ENCODE data around the gene KRT8.

Gene KRT8

DNA sequence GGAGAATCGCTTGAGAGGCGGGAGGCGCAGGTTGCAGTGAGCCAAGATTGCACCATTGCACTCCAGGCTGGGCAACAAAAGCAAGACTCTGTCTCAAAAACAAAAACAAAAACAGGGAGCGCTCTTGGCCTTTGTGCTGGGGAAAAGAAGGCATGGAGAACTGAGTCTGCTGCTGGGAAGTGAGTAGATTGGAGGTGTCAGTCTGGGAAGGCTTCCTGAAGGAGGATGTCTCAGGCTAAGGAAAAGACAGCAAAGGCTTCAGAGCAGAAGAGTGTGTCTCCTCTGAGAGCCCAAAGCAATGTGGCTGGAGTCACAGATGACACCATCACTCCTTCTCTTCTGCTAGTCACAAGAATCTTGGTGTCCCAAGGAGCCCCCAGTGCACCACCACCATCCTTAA lies 23.1 kb upstream of the KRT8 start:
- no peak for DNase-seq (ENCODE audit: low read depth in 1 of 2, low spot score in 1 of 2)
- Histone ChIP-seq H3K4me3 (replicated peaks; ENCODE audit: insufficient read depth, low read length) (no peak overlapping the region), H3K27me3 (ENCODE audit: insufficient read depth, poor library complexity, severe bottlenecking) (no peaks in the 10 kb centered on the region), H3K27ac (replicated peaks) (no peak overlapping the region)
- TF ChIP-seq GABPA (IDR thresholded peaks at IDR 0.05; ENCODE audit: low read depth), result no peak
- no peak for TF ChIP-seq POLR2AphosphoS5 (IDR thresholded peaks at IDR 0.05; ENCODE audit: low read depth)
- no peak for TF ChIP-seq SPI1 (IDR thresholded peaks at IDR 0.05; ENCODE audit: borderline replicate concordance, low read depth)
- TF ChIP-seq, protein P1, sequence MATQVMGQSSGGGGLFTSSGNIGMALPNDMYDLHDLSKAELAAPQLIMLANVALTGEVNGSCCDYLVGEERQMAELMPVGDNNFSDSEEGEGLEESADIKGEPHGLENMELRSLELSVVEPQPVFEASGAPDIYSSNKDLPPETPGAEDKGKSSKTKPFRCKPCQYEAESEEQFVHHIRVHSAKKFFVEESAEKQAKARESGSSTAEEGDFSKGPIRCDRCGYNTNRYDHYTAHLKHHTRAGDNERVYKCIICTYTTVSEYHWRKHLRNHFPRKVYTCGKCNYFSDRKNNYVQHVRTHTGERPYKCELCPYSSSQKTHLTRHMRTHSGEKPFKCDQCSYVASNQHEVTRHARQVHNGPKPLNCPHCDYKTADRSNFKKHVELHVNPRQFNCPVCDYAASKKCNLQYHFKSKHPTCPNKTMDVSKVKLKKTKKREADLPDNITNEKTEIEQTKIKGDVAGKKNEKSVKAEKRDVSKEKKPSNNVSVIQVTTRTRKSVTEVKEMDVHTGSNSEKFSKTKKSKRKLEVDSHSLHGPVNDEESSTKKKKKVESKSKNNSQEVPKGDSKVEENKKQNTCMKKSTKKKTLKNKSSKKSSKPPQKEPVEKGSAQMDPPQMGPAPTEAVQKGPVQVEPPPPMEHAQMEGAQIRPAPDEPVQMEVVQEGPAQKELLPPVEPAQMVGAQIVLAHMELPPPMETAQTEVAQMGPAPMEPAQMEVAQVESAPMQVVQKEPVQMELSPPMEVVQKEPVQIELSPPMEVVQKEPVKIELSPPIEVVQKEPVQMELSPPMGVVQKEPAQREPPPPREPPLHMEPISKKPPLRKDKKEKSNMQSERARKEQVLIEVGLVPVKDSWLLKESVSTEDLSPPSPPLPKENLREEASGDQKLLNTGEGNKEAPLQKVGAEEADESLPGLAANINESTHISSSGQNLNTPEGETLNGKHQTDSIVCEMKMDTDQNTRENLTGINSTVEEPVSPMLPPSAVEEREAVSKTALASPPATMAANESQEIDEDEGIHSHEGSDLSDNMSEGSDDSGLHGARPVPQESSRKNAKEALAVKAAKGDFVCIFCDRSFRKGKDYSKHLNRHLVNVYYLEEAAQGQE (IDR thresholded peaks at IDR 0.05; ENCODE audit: insufficient replicate concordance, low read depth), result no peak
- TF ChIP-seq, protein P2, sequence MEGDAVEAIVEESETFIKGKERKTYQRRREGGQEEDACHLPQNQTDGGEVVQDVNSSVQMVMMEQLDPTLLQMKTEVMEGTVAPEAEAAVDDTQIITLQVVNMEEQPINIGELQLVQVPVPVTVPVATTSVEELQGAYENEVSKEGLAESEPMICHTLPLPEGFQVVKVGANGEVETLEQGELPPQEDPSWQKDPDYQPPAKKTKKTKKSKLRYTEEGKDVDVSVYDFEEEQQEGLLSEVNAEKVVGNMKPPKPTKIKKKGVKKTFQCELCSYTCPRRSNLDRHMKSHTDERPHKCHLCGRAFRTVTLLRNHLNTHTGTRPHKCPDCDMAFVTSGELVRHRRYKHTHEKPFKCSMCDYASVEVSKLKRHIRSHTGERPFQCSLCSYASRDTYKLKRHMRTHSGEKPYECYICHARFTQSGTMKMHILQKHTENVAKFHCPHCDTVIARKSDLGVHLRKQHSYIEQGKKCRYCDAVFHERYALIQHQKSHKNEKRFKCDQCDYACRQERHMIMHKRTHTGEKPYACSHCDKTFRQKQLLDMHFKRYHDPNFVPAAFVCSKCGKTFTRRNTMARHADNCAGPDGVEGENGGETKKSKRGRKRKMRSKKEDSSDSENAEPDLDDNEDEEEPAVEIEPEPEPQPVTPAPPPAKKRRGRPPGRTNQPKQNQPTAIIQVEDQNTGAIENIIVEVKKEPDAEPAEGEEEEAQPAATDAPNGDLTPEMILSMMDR (IDR thresholded peaks at IDR 0.05; ENCODE audit: insufficient read depth, low read length), result no peak

DNA sequence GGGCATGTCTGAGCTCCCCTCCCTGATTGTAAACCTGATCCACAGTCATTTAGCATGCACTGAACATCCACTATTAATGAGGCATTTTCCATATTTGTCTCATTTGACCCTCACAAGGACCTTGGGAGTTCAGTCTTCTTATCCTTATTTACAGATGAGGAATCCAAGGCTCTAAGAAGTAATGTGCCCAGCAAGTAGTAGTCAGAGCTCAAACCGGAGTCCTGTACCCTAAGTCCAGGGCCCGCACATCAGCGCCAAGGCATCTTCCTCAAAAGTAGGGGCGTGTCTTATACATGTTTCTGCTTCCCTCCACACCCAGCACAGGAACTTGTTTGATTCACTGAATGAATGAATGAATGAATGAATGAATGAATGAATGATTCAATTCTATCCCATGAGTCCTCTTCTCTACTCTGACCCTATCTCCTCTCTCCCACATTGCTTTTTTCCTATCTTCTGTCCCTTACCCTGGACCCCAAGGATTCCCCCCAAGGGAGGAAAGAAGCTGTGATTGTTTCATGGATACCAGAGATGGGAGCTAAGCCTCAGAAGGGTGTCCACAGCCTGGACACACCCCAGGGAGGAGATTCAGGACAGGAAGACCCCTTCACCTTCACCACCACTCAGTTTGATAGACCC lies 21.8 kb upstream of the KRT8 start:
- no peak overlapping the region for H3K27ac ChIP-seq (replicated peaks)
- DNase-seq (ENCODE audit: low read depth in 1 of 2, low spot score in 1 of 2), result no peak
- no peak for TF ChIP-seq GABPA (IDR thresholded peaks at IDR 0.05; ENCODE audit: low read depth)
- no peak for TF ChIP-seq SPI1 (IDR thresholded peaks at IDR 0.05; ENCODE audit: borderline replicate concordance, low read depth)
- TF ChIP-seq POLR2AphosphoS5 (IDR thresholded peaks at IDR 0.05; ENCODE audit: low read depth), result no peak
- TF ChIP-seq, protein P1 (IDR thresholded peaks at IDR 0.05; ENCODE audit: insufficient replicate concordance, low read depth), result no peak
- TF ChIP-seq, protein P2 (IDR thresholded peaks at IDR 0.05; ENCODE audit: insufficient read depth, low read length), result no peak
- no peak overlapping the region for H3K4me3 ChIP-seq (replicated peaks; ENCODE audit: insufficient read depth, low read length)
- H3K27me3 ChIP-seq (ENCODE audit: insufficient read depth, poor library complexity, severe bottlenecking), result no peaks in the 10 kb centered on the region

- TF ChIP-seq GABPA (IDR thresholded peaks at IDR 0.05; ENCODE audit: low read depth), result no peak
- TF ChIP-seq POLR2AphosphoS5 (IDR thresholded peaks at IDR 0.05; ENCODE audit: low read depth), result no peak
- TF ChIP-seq, protein P2 (IDR thresholded peaks at IDR 0.05; ENCODE audit: insufficient read depth, low read length), result no peak
- TF ChIP-seq, protein P1 (IDR thresholded peaks at IDR 0.05; ENCODE audit: insufficient replicate concordance, low read depth), result no peak
- TF ChIP-seq SPI1 (IDR thresholded peaks at IDR 0.05; ENCODE audit: borderline replicate concordance, low read depth), result no peak
- no peak overlapping the region for H3K4me3 ChIP-seq (replicated peaks; ENCODE audit: insufficient read depth, low read length)
- no peaks in the 10 kb centered on the region for H3K27me3 ChIP-seq (ENCODE audit: insufficient read depth, poor library complexity, severe bottlenecking)
- DNase-seq (ENCODE audit: low read depth in 1 of 2, low spot score in 1 of 2), result no peak
- H3K27ac ChIP-seq (replicated peaks), result no peak overlapping the region
Observed at GRCh38 chr12:52925717-52926595, 21.1 kb upstream of the KRT8 start.
